ENCODE results near the gene ANXA2. TPM values are rescaled to one million over a fixed set of nuclear protein-coding genes. Genes with fewer than 3 reads are reported as not detected.
"Not testable (repeated sequence)": the region's sequence is repeated elsewhere in the genome, so short reads cannot be mapped to it uniquely, and the experiment has no call there.

ANXA2 gene
- total and polyA plus RNA-seq, 4 donors = 62.7 to 138 (median 107) TPM

- not testable (repeated sequence) for H3K4me1 ChIP-seq (ENCODE audit: control insufficient read depth in 4 of 4, insufficient read depth in 4 of 4, low read length in 3 of 4); H3K9ac ChIP-seq (ENCODE audit: low read depth in 1 of 2, low read length in 2 of 2); H3K27ac ChIP-seq (ENCODE audit: low read depth in 1 of 2, low read length in 2 of 2); H3K36me3 ChIP-seq (ENCODE audit: control insufficient read depth in 4 of 4, insufficient read depth in 3 of 4, low read depth in 1 of 4, low read length in 3 of 4); H3K9me3 ChIP-seq (ENCODE audit: control insufficient read depth in 4 of 4, low read length in 3 of 4); H3K27me3 ChIP-seq (ENCODE audit: control insufficient read depth in 4 of 4, insufficient read depth in 4 of 4, low read length in 3 of 4); H3K4me3 ChIP-seq (ENCODE audit: low read depth in 1 of 3, low read length in 3 of 3); DNase-seq (ENCODE audit: low spot score)
- 77% methylated on average over 4 of the region's 4 CpGs for WGBS
These were observed 62.5 kb downstream of the ANXA2 start for GRCh38 chr15:60335296-60335695.

DNA sequence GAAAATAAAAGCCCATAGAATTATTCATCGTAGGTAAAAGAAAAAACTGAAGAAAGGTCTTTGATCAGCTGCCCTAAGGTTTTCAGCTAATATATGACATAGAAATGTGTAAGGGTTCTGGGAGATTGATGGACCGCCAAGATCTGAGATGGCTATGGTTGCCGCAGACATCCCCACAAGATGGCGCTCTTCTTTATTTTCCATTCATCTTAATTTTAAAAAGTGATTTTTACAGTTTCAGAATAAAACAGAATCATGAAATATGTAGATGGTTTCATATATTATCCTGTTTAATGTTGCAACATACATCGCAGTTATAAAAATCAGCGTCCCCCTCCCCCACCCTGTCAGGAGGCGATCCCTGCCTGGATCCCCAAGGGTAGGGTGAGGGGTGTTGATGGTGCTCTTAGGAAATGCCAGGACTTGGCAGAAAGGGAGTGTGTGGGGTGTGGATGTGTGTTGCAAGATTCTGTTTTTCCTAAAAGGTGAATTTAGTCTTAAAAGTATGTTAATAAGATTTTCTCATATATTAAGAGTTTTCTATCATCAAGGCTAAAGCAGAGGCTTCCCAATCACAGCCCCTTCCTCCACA lies 68.8 kb downstream of the ANXA2 start:
- Histone ChIP-seq H3K9ac (ENCODE audit: low read depth in 1 of 2, low read length in 2 of 2) (no peak overlapping the region), H3K36me3 (ENCODE audit: control insufficient read depth in 4 of 4, insufficient read depth in 3 of 4, low read depth in 1 of 4, low read length in 3 of 4) (no peaks in the 10 kb centered on the region), H3K27me3 (ENCODE audit: control insufficient read depth in 4 of 4, insufficient read depth in 4 of 4, low read length in 3 of 4) (peaks cover 0 to 8% (median 0%) of the 10 kb centered on the region in 4 donors), H3K27ac (ENCODE audit: low read depth in 1 of 2, low read length in 2 of 2) (no peak overlapping the region), H3K4me1 (ENCODE audit: control insufficient read depth in 4 of 4, insufficient read depth in 4 of 4, low read length in 3 of 4) (no peaks in the 10 kb centered on the region), H3K9me3 (ENCODE audit: control insufficient read depth in 4 of 4, low read length in 3 of 4) (no peaks in the 10 kb centered on the region), H3K4me3 (ENCODE audit: low read depth in 1 of 3, low read length in 3 of 3) (no peak overlapping the region)
- 21% methylated on average over 7 of the region's 7 CpGs for WGBS
- no peak for TF ChIP-seq FOXA1 (IDR thresholded peaks at IDR 0.05)
- TF ChIP-seq EGR1 (IDR thresholded peaks at IDR 0.05; ENCODE audit: low read depth in 2 of 2) = no peak
- peak; percentile 39 to 55 for TF ChIP-seq RAD21 (IDR thresholded peaks at IDR 0.05)
- TF ChIP-seq, protein P1, sequence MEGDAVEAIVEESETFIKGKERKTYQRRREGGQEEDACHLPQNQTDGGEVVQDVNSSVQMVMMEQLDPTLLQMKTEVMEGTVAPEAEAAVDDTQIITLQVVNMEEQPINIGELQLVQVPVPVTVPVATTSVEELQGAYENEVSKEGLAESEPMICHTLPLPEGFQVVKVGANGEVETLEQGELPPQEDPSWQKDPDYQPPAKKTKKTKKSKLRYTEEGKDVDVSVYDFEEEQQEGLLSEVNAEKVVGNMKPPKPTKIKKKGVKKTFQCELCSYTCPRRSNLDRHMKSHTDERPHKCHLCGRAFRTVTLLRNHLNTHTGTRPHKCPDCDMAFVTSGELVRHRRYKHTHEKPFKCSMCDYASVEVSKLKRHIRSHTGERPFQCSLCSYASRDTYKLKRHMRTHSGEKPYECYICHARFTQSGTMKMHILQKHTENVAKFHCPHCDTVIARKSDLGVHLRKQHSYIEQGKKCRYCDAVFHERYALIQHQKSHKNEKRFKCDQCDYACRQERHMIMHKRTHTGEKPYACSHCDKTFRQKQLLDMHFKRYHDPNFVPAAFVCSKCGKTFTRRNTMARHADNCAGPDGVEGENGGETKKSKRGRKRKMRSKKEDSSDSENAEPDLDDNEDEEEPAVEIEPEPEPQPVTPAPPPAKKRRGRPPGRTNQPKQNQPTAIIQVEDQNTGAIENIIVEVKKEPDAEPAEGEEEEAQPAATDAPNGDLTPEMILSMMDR (IDR thresholded peaks at IDR 0.05; ENCODE audit: low read depth, low read length, missing input control) = peak; percentile 52
- no peak for DNase-seq (ENCODE audit: low spot score)

DNA sequence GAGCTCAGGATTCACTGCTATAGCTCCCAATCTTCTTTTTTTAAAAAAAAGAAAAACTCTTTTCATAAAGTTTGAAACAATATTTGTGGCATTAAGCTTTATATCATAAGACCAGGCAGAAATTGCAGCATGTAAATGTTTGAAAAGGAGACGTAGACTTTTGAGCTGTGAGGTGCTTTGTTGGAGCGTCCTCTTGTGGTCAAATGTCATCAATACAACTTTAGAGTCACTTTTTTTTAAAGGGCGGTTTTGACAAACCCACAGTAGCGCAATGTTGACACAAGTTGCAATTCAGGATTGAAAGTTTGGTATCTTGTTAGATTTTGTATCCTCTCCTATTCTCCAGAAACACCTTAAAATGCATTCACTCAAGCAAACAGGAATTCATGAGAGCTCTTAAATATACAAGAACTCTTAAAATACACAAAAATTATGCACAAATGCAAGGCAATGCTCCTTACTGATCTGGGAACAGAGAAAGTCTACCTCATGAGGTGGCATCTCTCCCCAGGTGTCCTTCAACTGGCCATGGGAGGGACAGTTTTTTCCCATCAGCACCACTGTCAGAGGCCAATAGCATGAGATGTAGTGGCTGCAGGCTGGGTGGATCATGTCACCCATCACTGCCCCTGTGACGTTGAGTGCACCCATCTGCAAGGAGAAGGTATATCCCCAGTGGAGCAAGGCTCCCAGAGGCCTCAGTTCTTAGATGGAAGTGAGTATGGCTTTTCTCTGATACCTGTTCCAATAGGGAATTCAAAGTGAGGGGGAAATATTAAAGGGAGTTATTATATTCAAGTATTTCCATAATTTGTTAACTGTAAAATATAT lies 70.7 kb downstream of the ANXA2 start:
- Histone ChIP-seq H3K27me3 (ENCODE audit: control insufficient read depth in 4 of 4, insufficient read depth in 4 of 4, low read length in 3 of 4) (peaks cover 0 to 8% (median 0%) of the 10 kb centered on the region in 4 donors), H3K27ac (ENCODE audit: low read depth in 1 of 2, low read length in 2 of 2) (no peak overlapping the region), H3K4me1 (ENCODE audit: control insufficient read depth in 4 of 4, insufficient read depth in 4 of 4, low read length in 3 of 4) (no peaks in the 10 kb centered on the region), H3K4me3 (ENCODE audit: low read depth in 1 of 3, low read length in 3 of 3) (no peak overlapping the region), H3K9ac (ENCODE audit: low read depth in 1 of 2, low read length in 2 of 2) (no peak overlapping the region), H3K9me3 (ENCODE audit: control insufficient read depth in 4 of 4, low read length in 3 of 4) (no peaks in the 10 kb centered on the region), H3K36me3 (ENCODE audit: control insufficient read depth in 4 of 4, insufficient read depth in 3 of 4, low read depth in 1 of 4, low read length in 3 of 4) (no peaks in the 10 kb centered on the region)
- 15% methylated on average over 5 of the region's 5 CpGs for WGBS
- TF ChIP-seq NR2F2 (IDR thresholded peaks at IDR 0.05) = no peak
- TF ChIP-seq RAD21 (IDR thresholded peaks at IDR 0.05) = peak; percentile 88 to 93
- TF ChIP-seq HNF4A (conservative IDR thresholded peaks at IDR 0.05) = no peak
- TF ChIP-seq, protein P1 (IDR thresholded peaks at IDR 0.05; ENCODE audit: low read depth, low read length, missing input control) = peak; percentile 71
- TF ChIP-seq EGR1 (IDR thresholded peaks at IDR 0.05; ENCODE audit: low read depth in 2 of 2) = no peak
- DNase-seq (ENCODE audit: low spot score) = no peak

Data from liver (tissue), 9 donors.